Large intestine (tissue), 3 donors: ENCODE results near the gene SOX14. TPM values are rescaled to one million over a fixed set of nuclear protein-coding genes. Genes with fewer than 3 reads are reported as not detected.

Experiments used
- DNase-seq, 2 donors: peaks; one replicate each; pipeline versions ENCODE4 v3.0.0 to v3.0.0-alpha.2; 2013
- H3K27ac ChIP-seq: one replicate; pipeline ENCODE4 v1.5.1; 2013; ENCODE audit warnings: low read length
- H3K27me3 ChIP-seq: 2 replicates; pipeline ENCODE4 v1.6.1; 2013; ENCODE audit warnings: low read length; ENCODE audit not compliant: control insufficient read depth, insufficient read depth
- H3K36me3 ChIP-seq: 2 replicates; pipeline ENCODE4 v1.6.1; 2013; ENCODE audit warnings: low read length; ENCODE audit not compliant: control insufficient read depth, insufficient read depth
- H3K4me1 ChIP-seq: one replicate; pipeline ENCODE4 v1.6.1; 2013; ENCODE audit warnings: low read length; ENCODE audit not compliant: control insufficient read depth, insufficient read depth
- H3K4me3 ChIP-seq: one replicate; pipeline ENCODE4 v1.5.1; 2013; ENCODE audit warnings: low read length
- H3K9me3 ChIP-seq: one replicate; pipeline ENCODE4 v1.6.1; 2013; ENCODE audit warnings: mild to moderate bottlenecking, low read depth, low read length, moderate library complexity; ENCODE audit not compliant: control insufficient read depth
- WGBS: methylation state at CpG from one replicate; pipeline ENCODE4 v1.1.5; 2013; ENCODE audit warnings: low lambda C conversion rate; ENCODE audit not compliant: insufficient coverage; 5-methylcytosine and 5-hydroxymethylcytosine counted together
- polyA plus RNA-seq: library from polyadenylated mRNA; unstranded; fragments of 120-200 nt; gene quantifications from one replicate; pipeline ENCODE4 v1.2.1, GENCODE V29; 2013

SOX14 gene
- polyA plus RNA-seq, 1 donor: not detected

DNA sequence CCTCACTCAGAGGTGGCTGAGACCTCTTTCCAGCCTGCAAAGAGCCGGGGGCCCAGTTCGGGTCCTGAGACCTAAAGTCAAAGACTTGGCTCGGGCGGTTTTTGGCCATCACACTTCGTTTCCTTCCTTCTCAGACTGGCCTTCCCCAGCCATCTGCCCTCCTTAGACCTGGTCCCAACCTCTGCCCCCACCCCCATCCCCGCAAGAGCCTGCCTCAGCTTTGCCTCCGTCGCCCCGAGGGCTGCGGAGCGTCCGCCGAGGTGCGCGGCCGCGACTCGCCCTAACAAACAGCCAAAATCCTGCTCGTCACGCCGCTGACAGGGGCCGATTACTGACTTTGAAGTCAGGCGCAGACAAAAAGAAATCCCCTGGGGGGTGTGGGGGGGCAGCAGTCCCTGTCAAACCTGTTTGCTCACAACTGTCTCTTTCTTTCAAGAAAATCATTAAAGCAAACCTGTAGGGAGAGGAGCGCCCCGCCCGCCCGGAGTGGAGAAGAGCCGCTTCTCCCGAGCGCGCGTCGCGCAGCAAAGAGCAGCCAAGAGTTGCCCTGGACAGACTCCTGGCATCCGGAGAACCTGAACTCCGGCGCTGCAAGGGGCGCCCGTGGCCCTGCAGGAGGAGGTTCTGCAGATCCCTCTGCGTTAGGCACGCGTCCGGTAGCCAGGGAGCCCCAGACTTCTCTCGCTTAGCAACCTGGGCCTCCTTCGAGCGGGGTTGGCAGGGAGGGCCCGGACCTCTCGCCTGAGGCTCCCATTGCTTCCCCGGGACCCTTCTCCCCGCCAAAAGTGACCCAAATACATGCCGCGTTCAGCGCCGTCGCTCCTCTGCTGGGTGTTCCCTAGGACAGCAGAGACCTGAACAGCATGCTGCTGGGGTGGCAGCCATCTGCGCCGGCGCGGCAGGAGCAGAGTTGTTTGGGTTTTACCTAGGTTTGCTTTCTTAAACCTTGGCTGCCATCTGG, 4.5 kb downstream of the SOX14 start:
- H3K27me3 ChIP-seq: peaks cover 94% of the 10 kb centered on the region
- H3K4me1 ChIP-seq: peaks cover 15% of the 10 kb centered on the region
- H3K36me3 ChIP-seq: no peaks in the 10 kb centered on the region
- no peak overlapping the region for H3K27ac ChIP-seq
- WGBS: no CpG with 5 or more reads among the region's 59 CpGs
- no peak for DNase-seq
- peaks cover 20% of the 10 kb centered on the region for H3K9me3 ChIP-seq
- peak overlapping the region; percentile 2 for H3K4me3 ChIP-seq

DNA sequence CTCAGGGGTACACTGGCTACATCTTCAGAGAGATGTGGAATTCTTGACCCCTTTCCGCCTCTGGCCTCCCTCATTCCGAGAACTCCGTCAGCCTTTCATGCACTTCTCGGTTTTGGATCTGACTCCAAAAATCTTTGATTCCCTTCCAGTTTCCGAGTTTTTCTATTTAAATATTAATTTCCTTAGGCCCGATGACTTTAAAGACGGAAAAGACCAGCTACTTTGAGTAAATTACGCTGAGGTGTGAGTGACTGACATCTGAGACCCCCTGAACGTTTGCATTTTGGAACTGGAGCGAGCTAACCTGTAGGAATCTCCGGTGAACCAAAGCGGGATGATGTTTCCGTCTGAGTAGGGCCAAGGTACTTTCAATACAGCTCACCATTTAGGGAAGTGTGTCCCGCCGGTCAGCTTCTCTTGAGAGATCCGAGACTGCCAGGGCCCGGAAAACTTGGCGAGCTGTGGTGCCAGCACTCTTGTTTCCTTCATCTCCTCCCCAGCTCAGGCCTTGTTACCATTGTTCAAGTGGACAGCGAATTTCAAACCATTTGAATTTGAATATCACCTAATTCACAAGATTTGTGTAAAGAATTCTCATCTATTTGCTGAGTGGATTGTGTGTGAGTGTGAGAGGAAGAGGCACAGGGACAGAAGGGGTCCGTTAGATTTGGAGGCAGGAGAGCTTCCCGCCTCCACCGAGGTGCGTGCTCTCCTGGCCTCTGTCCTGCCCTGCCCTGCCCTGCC, 5.4 kb downstream of the SOX14 start:
- no peaks in the 10 kb centered on the region for H3K36me3 ChIP-seq
- DNase-seq: no peak
- peaks cover 18% of the 10 kb centered on the region for H3K9me3 ChIP-seq
- 18% methylated on average over 4 of the region's 23 CpGs for WGBS
- H3K4me3 ChIP-seq: no peak overlapping the region
- no peak overlapping the region for H3K27ac ChIP-seq
- H3K4me1 ChIP-seq: peaks cover 8% of the 10 kb centered on the region
- peaks cover 89% of the 10 kb centered on the region for H3K27me3 ChIP-seq

DNA sequence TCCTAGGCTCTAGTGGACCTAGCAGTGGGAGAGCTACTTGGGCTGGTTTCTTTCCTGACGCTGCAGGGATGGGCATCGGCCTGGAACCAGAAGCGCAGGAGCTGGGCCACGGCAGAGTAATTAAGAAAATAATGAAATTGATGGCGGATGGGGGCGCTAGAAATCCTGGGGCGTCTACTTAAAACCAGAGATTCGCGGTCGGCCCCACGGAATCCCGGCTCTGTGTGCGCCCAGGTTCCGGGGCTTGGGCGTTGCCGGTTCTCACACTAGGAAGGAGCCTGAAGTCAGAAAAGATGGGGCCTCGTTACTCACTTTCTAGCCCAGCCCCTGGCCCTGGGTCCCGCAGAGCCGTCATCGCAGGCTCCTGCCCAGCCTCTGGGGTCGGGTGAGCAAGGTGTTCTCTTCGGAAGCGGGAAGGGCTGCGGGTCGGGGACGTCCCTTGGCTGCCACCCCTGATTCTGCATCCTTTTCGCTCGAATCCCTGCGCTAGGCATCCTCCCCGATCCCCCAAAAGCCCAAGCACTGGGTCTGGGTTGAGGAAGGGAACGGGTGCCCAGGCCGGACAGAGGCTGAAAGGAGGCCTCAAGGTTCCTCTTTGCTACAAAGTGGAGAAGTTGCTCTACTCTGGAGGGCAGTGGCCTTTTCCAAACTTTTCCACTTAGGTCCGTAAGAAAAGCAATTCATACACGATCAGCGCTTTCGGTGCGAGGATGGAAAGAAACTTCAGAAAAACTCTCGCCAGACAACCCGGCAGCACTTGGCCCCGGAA, 6.1 kb downstream of the SOX14 start:
- Histone ChIP-seq H3K27me3 (peaks cover 88% of the 10 kb centered on the region), H3K36me3 (no peaks in the 10 kb centered on the region)
- no CpG with 5 or more reads among the region's 40 CpGs for WGBS

DNA sequence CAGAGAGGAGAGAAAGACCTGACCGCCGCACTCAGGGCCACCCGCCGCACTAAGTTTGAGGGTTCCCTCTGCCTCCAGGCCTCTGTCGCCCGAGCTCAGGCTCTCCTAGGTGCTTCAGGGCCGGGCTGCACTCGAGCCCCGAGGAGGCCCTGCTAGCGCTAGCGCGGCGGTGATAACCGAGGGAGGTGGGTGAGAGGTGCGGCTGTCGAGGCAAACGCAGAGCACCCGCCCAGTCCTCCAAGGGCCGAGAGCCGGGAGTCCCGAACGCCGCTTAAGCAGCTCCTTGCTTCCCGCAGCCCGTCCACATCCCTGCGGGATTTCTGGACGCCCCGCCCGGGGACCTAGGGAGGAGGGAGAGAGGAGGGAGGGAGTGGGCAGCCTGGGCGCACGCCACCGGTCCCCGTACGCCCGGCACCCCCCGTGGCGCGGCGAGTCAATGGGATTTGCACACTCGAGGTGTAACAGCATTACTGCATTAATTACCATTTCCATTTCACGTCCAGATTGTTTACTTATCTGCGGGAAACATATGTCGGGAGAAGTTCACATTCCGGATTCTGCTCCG, 6.8 kb downstream of the SOX14 start:
- Histone ChIP-seq H3K4me3 (no peak overlapping the region), H3K27me3 (peaks cover 88% of the 10 kb centered on the region), H3K27ac (no peak overlapping the region), H3K9me3 (peaks cover 12% of the 10 kb centered on the region), H3K4me1 (peaks cover 5% of the 10 kb centered on the region), H3K36me3 (no peaks in the 10 kb centered on the region)
- no CpG with 5 or more reads among the region's 45 CpGs for WGBS
- DNase-seq: no peak

More for the DNA sequence above, 6.1 kb downstream of the SOX14 start:
- Histone ChIP-seq H3K27ac (no peak overlapping the region), H3K9me3 (peaks cover 15% of the 10 kb centered on the region), H3K4me1 (peaks cover 5% of the 10 kb centered on the region), H3K4me3 (no peak overlapping the region)
- DNase-seq: no peak

GRCh38 chr3:137771401-137772213, 7.5 kb downstream of the SOX14 start:
- peaks cover 5% of the 10 kb centered on the region for H3K4me1 ChIP-seq
- H3K27ac ChIP-seq: no peak overlapping the region
- no peak overlapping the region for H3K4me3 ChIP-seq
- DNase-seq: no peak
- no peaks in the 10 kb centered on the region for H3K36me3 ChIP-seq
- 0% methylated on average over 1 of the region's 53 CpGs for WGBS
- H3K27me3 ChIP-seq: peaks cover 87% of the 10 kb centered on the region
- H3K9me3 ChIP-seq: peaks cover 12% of the 10 kb centered on the region

- Histone ChIP-seq H3K27me3 (peaks cover 80% of the 10 kb centered on the region), H3K27ac (no peak overlapping the region), H3K36me3 (no peaks in the 10 kb centered on the region), H3K4me1 (peaks cover 5% of the 10 kb centered on the region), H3K4me3 (no peak overlapping the region), H3K9me3 (peaks cover 12% of the 10 kb centered on the region)
- WGBS: 10% methylated on average over 2 of the region's 7 CpGs
- no peak for DNase-seq
Measured at GRCh38 chr3:137772214-137772955, 8.3 kb downstream of the SOX14 start.

DNA sequence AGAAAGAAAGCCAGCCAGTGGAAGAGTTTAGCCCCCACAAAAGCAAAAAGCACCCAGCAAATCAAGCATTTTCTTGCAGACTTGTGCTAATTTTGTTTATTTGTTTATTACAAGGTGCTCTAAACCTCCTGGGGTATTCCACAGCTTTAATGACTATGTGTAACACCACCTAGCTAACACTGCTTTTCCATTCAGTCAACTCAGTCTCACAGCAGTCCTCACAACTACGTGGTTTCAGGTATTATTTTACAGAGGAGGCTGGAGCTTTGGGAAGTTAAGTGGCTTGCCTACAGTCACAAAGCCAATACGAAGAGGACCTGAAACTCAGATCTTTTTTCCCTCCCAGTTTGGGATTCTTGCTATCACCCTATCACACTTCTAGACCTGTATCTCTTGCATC, 14.8 kb downstream of the SOX14 start:
- H3K4me1 ChIP-seq: no peaks in the 10 kb centered on the region
- H3K27ac ChIP-seq: no peak overlapping the region
- H3K9me3 ChIP-seq: no peaks in the 10 kb centered on the region
- no peak overlapping the region for H3K4me3 ChIP-seq
- peaks cover 25% of the 10 kb centered on the region for H3K27me3 ChIP-seq
- H3K36me3 ChIP-seq: no peaks in the 10 kb centered on the region
- WGBS: 33% methylated on average over 1 of the region's 2 CpGs
- no peak for DNase-seq

DNA sequence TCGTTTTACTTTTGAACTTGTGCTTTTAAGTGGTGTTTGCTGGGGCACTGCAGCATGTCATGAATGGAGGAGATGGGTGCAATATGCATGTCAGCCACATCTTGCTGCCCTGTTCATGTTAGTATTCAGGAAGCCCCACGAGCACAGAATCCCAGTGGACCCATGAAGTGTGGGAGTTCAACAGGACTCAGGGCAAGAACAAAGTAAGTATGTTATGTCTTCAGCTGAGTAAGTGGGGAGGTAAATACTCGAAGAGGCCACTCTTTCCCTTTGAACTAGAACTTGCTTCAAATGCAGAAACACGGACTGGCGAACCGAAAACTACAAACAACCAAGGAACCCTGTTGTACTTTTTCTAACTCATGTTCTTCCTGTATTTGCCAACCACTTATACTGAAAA, 23.4 kb downstream of the SOX14 start:
- DNase-seq: no peak
- peaks cover 9% of the 10 kb centered on the region for H3K27me3 ChIP-seq
- no peaks in the 10 kb centered on the region for H3K36me3 ChIP-seq
- H3K9me3 ChIP-seq: no peaks in the 10 kb centered on the region
- whole genome bisulfite sequencing: 80% methylated on average over 1 of the region's 6 CpGs
- no peak overlapping the region for H3K4me3 ChIP-seq
- no peak overlapping the region for H3K27ac ChIP-seq
- H3K4me1 ChIP-seq: no peaks in the 10 kb centered on the region

DNA sequence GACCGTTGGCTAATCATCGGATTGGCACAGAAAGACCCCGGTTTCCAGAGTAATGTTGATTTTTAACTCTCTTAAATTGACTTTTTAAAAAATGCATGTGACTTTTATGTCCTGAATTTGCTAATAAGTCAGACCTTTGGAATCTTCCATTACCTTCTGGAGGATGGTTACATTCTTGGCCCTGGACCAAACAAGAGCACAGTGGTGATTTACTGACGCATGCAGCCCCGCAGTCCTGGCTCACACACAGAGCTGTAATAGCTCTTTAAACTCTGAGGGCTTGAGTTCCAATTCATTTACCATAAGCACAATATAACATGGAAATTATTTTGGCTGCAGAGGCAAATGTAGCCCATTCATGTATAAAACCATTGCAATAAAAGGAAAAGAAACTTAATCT, 25.1 kb downstream of the SOX14 start:
- Histone ChIP-seq H3K9me3 (no peaks in the 10 kb centered on the region), H3K36me3 (no peaks in the 10 kb centered on the region), H3K27ac (no peak overlapping the region), H3K4me3 (no peak overlapping the region), H3K4me1 (no peaks in the 10 kb centered on the region), H3K27me3 (peaks cover 7% of the 10 kb centered on the region)
- no peak for DNase-seq
- WGBS: 100% methylated on average over 1 of the region's 5 CpGs
